ENCODE data around the gene ANGPTL4.
A peak's percentile ranks its signal among the peaks of the same experiment; 100 is the strongest.
"Not testable (repeated sequence)": the region's sequence is repeated elsewhere in the genome, so short reads cannot be mapped to it uniquely, and the experiment has no call there.

The ANGPTL4 gene

DNA sequence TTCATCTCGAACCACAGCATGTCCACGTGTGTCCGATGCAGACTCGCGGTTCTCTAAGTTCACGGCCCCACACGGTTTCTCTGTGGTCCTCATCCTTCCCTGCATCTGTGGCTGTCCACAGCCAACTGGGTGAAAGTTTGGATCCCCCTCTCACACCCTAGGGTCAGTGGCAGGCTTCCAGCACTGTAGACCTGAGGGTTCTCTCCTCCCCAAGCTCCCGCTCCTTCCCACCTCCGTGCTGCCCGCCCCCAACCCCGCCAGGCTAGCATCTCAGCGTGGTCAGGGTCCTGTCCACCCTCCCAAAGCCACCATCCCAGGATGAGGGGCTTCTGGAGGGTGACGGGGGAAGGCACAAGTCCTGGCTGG lies 3.0 kb downstream of the ANGPTL4 start:
- Histone ChIP-seq H3K36me3 (ENCODE audit: control insufficient read depth, insufficient read depth, low read length) (peaks cover 7% of the 10 kb centered on the region), H3K9me3 (ENCODE audit: control insufficient read depth, low read length) (no peaks in the 10 kb centered on the region), H3K4me1 (ENCODE audit: control insufficient read depth, insufficient read depth, low read length) (peaks cover 17% of the 10 kb centered on the region), H3K27ac (ENCODE audit: insufficient read depth, low read depth, low read length, poor library complexity, severe bottlenecking) (peak overlapping the region; percentile 95), H3K27me3 (ENCODE audit: control insufficient read depth, insufficient read depth, low read length, poor library complexity, severe bottlenecking) (peaks cover 12% of the 10 kb centered on the region), H3K4me3 (ENCODE audit: insufficient read depth, low read depth, low read length) (peak overlapping the region; percentile 26)
- WGBS, 2 experiments: 60 to 62% methylated on average over 13 of the region's 13 CpGs

DNA sequence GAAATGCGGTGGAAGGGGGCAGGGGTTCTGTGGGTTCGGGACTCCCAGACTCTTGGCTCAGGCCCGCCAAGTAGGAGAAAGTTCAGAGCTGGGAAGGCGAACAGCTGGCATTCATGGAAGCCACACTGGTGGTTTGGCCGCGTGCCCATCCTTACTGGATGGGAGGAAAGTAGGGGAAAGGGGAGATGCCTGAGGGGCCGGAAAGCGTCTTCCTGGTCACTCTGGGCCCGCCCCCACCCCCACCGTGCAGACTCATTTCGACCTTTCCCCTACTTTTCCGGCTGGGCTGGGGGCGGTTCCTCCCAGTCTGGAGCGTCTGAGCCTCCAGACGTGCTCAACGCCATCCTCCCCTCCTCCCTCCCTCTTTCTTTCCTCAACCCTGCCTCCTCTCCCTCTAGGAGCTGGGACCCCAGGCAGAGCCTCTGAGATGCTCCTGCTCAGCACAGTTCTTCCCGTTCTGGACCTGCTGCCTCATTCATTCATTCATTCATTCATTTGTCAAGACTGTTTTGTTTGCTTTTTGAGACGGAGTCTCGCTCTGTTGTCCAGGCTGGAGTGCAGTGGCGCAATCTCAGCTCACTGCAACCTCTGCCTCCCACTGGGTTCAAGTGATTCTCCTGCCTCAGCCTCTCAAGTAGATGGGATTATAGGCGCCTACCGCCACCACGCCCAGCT lies 3.5 kb downstream of the ANGPTL4 start:
- Histone ChIP-seq H3K4me1 (ENCODE audit: control insufficient read depth, insufficient read depth, low read length) (peaks cover 17% of the 10 kb centered on the region), H3K27ac (ENCODE audit: insufficient read depth, low read depth, low read length, poor library complexity, severe bottlenecking) (peak overlapping the region; percentile 95), H3K27me3 (ENCODE audit: control insufficient read depth, insufficient read depth, low read length, poor library complexity, severe bottlenecking) (peaks cover 12% of the 10 kb centered on the region), H3K4me3 (ENCODE audit: insufficient read depth, low read depth, low read length) (peak overlapping the region; percentile 26), H3K9me3 (ENCODE audit: control insufficient read depth, low read length) (no peaks in the 10 kb centered on the region), H3K36me3 (ENCODE audit: control insufficient read depth, insufficient read depth, low read length) (peaks cover 7% of the 10 kb centered on the region)
- WGBS, 2 experiments: 25 to 26% methylated on average over 23 of the region's 23 CpGs

DNA sequence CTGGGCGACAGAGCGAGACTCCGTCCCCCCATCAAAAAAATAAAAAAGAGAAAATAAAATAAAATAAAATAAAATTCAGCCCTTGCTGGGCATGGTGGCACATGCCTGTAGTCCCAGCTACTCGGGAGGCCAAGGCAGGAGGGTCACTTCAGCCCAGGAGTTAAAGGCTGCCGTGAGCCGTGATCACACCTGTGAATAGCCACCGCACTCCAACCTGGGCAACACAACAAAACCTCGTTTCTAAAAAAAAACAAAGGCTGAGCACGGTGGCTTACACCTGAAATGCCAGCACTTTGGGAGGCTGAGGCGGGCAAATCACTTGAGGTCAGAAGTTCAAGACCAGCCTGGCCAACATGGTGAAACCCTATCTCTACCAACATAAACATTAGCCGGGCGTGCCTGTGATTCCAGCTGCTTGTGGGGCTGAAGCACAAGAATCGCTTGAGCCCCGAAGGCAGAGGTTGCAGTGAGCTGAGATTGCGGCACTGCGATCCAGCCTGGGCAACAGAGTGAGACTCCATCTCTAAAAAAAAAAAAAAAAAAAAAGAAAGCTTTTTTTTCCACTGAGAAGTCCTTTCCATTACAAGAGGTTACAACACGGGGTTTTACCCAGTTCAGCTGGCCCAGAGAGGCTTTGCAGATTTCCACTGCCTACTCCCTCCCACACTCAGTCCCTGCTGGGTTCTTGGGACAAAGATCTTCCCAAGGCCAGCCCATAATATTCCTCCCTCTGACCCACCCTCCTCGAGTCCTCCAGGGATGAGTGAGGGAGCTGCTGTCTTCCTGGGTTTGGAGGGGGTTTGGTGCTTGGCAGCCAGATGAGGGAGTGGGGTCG lies 6.4 kb downstream of the ANGPTL4 start:
- H3K9me3 ChIP-seq (ENCODE audit: control insufficient read depth, low read length): no peaks in the 10 kb centered on the region
- H3K4me3 ChIP-seq (ENCODE audit: insufficient read depth, low read depth, low read length): no peak overlapping the region
- H3K27me3 ChIP-seq (ENCODE audit: control insufficient read depth, insufficient read depth, low read length, poor library complexity, severe bottlenecking): no peaks in the 10 kb centered on the region
- H3K27ac ChIP-seq (ENCODE audit: insufficient read depth, low read depth, low read length, poor library complexity, severe bottlenecking): peak overlapping the region; percentile 17
- 87 to 89% methylated on average over 16 to 19 of the region's 19 CpGs for WGBS, 2 experiments
- peaks cover 17% of the 10 kb centered on the region for H3K4me1 ChIP-seq (ENCODE audit: control insufficient read depth, insufficient read depth, low read length)
- peaks cover 25% of the 10 kb centered on the region for H3K36me3 ChIP-seq (ENCODE audit: control insufficient read depth, insufficient read depth, low read length)

DNA sequence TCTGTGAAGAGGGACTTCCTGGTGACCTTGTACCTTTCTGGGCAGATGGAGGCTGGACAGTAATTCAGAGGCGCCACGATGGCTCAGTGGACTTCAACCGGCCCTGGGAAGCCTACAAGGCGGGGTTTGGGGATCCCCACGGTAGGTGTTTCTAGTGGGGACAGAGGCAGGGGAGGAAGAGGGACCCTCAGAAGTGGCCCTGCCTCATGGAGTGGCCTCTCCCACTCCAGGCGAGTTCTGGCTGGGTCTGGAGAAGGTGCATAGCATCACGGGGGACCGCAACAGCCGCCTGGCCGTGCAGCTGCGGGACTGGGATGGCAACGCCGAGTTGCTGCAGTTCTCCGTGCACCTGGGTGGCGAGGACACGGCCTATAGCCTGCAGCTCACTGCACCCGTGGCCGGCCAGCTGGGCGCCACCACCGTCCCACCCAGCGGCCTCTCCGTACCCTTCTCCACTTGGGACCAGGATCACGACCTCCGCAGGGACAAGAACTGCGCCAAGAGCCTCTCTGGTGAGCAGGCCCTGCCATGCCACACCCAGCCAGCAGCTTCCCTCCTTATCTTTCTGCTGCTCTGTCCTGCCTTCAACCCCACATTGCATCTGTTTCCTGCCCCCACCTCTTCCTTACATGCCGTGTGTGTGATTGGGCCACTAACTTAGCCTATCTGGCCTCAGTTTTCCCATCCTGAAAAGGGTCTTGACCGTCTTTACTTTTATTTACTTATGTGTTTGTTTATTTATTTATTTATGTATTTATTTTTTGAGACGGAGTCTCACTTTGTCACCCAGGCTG lies 7.3 kb downstream of the ANGPTL4 start:
- Histone ChIP-seq H3K36me3 (ENCODE audit: control insufficient read depth, insufficient read depth, low read length) (peaks cover 25% of the 10 kb centered on the region), H3K27ac (ENCODE audit: insufficient read depth, low read depth, low read length, poor library complexity, severe bottlenecking) (peak overlapping the region; percentile 17), H3K27me3 (ENCODE audit: control insufficient read depth, insufficient read depth, low read length, poor library complexity, severe bottlenecking) (no peaks in the 10 kb centered on the region), H3K9me3 (ENCODE audit: control insufficient read depth, low read length) (no peaks in the 10 kb centered on the region), H3K4me3 (ENCODE audit: insufficient read depth, low read depth, low read length) (no peak overlapping the region), H3K4me1 (ENCODE audit: control insufficient read depth, insufficient read depth, low read length) (peaks cover 15% of the 10 kb centered on the region)
- WGBS, 2 experiments: 93 to 94% methylated on average over 27 to 28 of the region's 28 CpGs

DNA sequence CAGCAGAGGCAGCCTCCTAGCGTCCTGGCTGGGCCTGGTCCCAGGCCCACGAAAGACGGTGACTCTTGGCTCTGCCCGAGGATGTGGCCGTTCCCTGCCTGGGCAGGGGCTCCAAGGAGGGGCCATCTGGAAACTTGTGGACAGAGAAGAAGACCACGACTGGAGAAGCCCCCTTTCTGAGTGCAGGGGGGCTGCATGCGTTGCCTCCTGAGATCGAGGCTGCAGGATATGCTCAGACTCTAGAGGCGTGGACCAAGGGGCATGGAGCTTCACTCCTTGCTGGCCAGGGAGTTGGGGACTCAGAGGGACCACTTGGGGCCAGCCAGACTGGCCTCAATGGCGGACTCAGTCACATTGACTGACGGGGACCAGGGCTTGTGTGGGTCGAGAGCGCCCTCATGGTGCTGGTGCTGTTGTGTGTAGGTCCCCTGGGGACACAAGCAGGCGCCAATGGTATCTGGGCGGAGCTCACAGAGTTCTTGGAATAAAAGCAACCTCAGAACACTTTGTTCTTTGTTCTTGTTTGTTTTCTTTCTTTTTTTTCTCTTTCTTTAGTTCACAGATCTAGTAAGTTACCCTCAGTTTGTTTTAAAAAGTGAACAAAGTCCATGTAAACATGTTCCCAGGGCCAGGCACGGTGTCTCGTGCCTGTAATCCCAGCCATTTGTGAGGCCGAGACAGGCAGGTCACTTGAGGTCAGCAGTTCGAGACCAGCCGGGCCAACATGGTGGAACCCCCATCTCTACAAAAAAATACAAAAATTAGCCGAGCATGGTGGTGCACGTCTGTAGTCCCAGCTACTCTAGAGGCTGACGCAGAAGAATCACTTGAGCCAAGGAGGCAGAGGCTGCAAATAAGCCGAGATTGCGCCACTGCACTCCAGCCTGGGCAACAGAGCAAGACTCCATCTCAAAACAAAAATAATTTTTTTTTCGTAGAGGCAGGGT lies 10.2 kb downstream of the ANGPTL4 start:
- peaks cover 25% of the 10 kb centered on the region for H3K36me3 ChIP-seq (ENCODE audit: control insufficient read depth, insufficient read depth, low read length)
- no peak overlapping the region for H3K27ac ChIP-seq (ENCODE audit: insufficient read depth, low read depth, low read length, poor library complexity, severe bottlenecking)
- no peaks in the 10 kb centered on the region for H3K4me1 ChIP-seq (ENCODE audit: control insufficient read depth, insufficient read depth, low read length)
- H3K4me3 ChIP-seq (ENCODE audit: insufficient read depth, low read depth, low read length): no peak overlapping the region
- 90 to 92% methylated on average over 26 of the region's 26 CpGs for WGBS, 2 experiments
- no peaks in the 10 kb centered on the region for H3K9me3 ChIP-seq (ENCODE audit: control insufficient read depth, low read length)
- no peaks in the 10 kb centered on the region for H3K27me3 ChIP-seq (ENCODE audit: control insufficient read depth, insufficient read depth, low read length, poor library complexity, severe bottlenecking)

DNA sequence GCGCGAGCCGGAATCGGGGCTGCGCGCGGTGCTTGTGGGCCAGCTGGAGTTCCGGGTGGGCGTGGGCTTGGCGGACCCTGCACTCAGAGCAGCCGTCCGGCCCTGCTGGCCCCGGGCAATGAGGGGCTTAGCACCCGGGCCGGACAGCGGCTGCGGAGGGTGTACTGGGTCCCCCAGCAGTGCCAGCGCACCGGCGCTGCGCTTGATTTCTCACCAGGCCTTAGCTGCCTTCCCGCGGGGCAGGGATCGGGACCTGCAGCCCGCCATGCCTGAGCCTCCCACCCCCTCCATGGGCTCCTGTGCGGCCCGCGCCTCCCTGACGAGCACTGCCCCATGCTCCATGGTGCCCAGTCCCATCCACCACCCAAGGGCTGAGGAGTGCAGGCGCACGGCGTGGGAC lies 11.8 kb downstream of the ANGPTL4 start:
- 97% methylated on average over 32 of the region's 32 CpGs for whole genome bisulfite sequencing, 2 experiments
- not testable (repeated sequence) for H3K4me3 ChIP-seq (ENCODE audit: insufficient read depth, low read depth, low read length); H3K27ac ChIP-seq (ENCODE audit: insufficient read depth, low read depth, low read length, poor library complexity, severe bottlenecking); H3K9me3 ChIP-seq (ENCODE audit: control insufficient read depth, low read length); H3K4me1 ChIP-seq (ENCODE audit: control insufficient read depth, insufficient read depth, low read length); H3K27me3 ChIP-seq (ENCODE audit: control insufficient read depth, insufficient read depth, low read length, poor library complexity, severe bottlenecking)
- H3K36me3 ChIP-seq (ENCODE audit: control insufficient read depth, insufficient read depth, low read length): peaks cover 25% of the 10 kb centered on the region

DNA sequence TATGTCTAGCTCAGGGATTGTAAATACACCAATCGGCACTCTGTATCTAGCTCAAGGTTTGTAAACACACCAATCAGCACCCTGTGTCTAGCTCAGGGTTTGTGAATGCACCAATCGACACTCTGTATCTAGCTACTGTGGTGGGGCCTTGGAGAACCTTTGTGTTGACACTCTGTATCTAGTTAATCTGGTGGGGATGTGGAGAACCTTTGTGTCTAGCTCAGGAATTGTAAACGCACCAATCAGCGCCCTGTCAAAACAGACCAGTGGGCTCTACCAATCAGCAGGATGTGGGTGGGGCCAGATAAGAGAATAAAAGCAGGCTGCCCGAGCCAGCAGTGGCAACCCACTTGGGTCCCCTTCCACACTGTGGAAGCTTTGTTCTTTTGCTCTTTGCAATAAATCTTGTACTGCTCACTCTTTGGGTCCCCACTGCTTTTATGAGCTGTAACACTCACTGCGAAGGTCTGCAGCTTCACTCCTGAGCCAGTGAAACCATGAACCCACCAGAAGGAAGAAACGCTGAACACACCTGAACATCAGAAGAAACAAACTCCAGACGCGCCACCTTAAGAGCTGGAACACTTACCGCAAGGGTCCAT lies 12.5 kb downstream of the ANGPTL4 start:
- H3K4me1 ChIP-seq (ENCODE audit: control insufficient read depth, insufficient read depth, low read length); H3K27ac ChIP-seq (ENCODE audit: insufficient read depth, low read depth, low read length, poor library complexity, severe bottlenecking); H3K4me3 ChIP-seq (ENCODE audit: insufficient read depth, low read depth, low read length); H3K27me3 ChIP-seq (ENCODE audit: control insufficient read depth, insufficient read depth, low read length, poor library complexity, severe bottlenecking); H3K9me3 ChIP-seq (ENCODE audit: control insufficient read depth, low read length): not testable (repeated sequence)
- 93 to 96% methylated on average over 9 of the region's 10 CpGs for WGBS, 2 experiments
- H3K36me3 ChIP-seq (ENCODE audit: control insufficient read depth, insufficient read depth, low read length): peaks cover 19% of the 10 kb centered on the region

DNA sequence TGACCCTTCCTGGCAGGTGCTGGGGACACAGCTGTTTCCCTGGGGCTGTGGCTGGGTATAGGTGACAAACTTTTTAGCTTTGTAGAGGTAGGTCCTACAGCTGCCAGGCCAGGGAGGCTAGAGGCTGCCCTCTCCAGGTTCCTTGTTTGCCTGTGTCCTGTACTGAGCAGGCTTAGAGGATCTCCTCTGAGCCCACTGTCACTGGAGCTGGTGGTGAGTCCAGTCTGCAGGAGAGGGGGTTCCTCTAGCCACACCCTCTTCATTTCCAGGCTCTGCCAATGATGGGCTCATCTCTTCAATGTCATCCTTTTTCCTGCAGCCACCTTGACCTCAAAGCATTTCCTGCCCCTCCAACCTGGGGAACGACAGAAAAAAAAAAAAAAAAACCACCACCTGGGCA lies 13.6 kb downstream of the ANGPTL4 start:
- Histone ChIP-seq H3K27ac (ENCODE audit: insufficient read depth, low read depth, low read length, poor library complexity, severe bottlenecking) (no peak overlapping the region), H3K4me1 (ENCODE audit: control insufficient read depth, insufficient read depth, low read length) (no peaks in the 10 kb centered on the region), H3K27me3 (ENCODE audit: control insufficient read depth, insufficient read depth, low read length, poor library complexity, severe bottlenecking) (no peaks in the 10 kb centered on the region), H3K36me3 (ENCODE audit: control insufficient read depth, insufficient read depth, low read length) (peaks cover 16% of the 10 kb centered on the region), H3K9me3 (ENCODE audit: control insufficient read depth, low read length) (no peaks in the 10 kb centered on the region), H3K4me3 (ENCODE audit: insufficient read depth, low read depth, low read length) (no peak overlapping the region)
- WGBS, 2 experiments: 58 to 76% methylated on average over 1 of the region's 1 CpG

DNA sequence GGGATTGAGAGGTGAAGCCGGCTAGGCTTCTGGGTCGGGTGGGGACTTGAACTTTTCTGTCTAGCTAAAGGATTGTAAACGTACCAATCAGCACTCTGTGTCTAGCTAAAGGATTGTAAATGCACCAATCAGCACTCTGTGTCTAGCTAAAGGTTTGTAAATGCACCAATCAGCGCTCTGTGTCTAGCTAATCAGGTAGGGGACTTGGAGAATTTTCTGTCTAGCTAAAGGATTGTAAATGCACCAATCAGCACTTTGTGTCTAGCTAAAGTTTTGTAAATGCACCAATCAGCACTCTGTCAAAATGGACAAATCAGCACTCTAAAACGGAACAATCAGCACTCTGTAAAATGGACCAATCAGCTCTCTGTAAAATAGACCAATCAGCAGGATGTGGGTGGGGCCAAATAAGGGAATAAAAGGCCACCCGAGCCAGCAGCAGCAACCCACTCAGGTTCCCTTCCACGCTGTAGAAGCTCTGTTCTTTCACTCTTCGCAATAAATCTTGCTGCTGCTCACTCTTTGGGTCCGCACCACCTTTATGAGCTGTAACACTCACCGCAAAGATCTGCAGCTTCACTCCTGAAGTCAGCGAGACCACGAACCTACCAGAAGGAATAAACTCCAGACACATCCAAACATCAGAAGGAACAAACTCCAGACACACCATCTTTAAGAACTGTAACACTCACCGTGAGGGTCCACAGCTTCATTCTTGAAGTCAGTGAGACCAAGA lies 15.4 kb downstream of the ANGPTL4 start:
- WGBS, 2 experiments: 95% methylated on average over 13 of the region's 13 CpGs
- not testable (repeated sequence) for H3K27me3 ChIP-seq (ENCODE audit: control insufficient read depth, insufficient read depth, low read length, poor library complexity, severe bottlenecking); H3K4me3 ChIP-seq (ENCODE audit: insufficient read depth, low read depth, low read length); H3K36me3 ChIP-seq (ENCODE audit: control insufficient read depth, insufficient read depth, low read length); H3K27ac ChIP-seq (ENCODE audit: insufficient read depth, low read depth, low read length, poor library complexity, severe bottlenecking); H3K4me1 ChIP-seq (ENCODE audit: control insufficient read depth, insufficient read depth, low read length); H3K9me3 ChIP-seq (ENCODE audit: control insufficient read depth, low read length)

Data from ectodermal cell (in vitro differentiated cells).